PC-3 (cell line): ENCODE data around the gene TMEM106C. TPM values are rescaled to one million over a fixed set of nuclear protein-coding genes. Genes with fewer than 3 reads are reported as not detected.
A peak's percentile ranks its signal among the peaks of the same experiment; 100 is the strongest.

Experiments used
- ATAC-seq: fragments of 200-7000 bp; cut with Tn5 transposase; 2 replicates; pipeline ENCODE4 v1.9.1; 2020; ENCODE audit warnings: mild to moderate bottlenecking, moderate library complexity
- BruUV-seq: library from RNA; stranded (reverse); fragments of 400-500 nt; replicated peaks from 2 replicates; lab custom pipeline; 2021; lab: Mats Ljungman, UMichigan
- CTCF ChIA-PET: fragments of 300-600 bp; sonication (Branson Sonifier 250); formaldehyde crosslinking; loops from one replicate; lab custom pipeline; 2022; ENCODE audit warnings: antibody characterized with exemption; lab: Charles Lee
- POLR2A ChIA-PET: fragments of 300-600 bp; sonication (Branson Sonifier 250); formaldehyde crosslinking; loops from one replicate; lab custom pipeline; 2022; ENCODE audit warnings: antibody characterized with exemption; ENCODE audit not compliant: unreplicated experiment; lab: Charles Lee
- DNase-seq: peaks from one replicate; pipeline ENCODE4 v3.0.0-alpha.2; 2015
- H2AFZ ChIP-seq: fragments of 300-600 bp; sonication (generic); 2 replicates; pipeline ENCODE4 v1.6.0; 2016; ENCODE audit warnings: antibody characterized with exemption, low read length
- H3F3A ChIP-seq: fragments of 300-600 bp; sonication (generic); one replicate; pipeline ENCODE4 v1.6.0; 2017; ENCODE audit warnings: antibody characterized with exemption, low read length, control low read depth, mild to moderate bottlenecking; ENCODE audit not compliant: unreplicated experiment
- H3K27ac ChIP-seq: fragments of 300-600 bp; sonication (generic); 2 replicates; pipeline ENCODE4 v1.5.1; 2016; ENCODE audit warnings: mild to moderate bottlenecking, low read length
- H3K27me3 ChIP-seq: fragments of 300-600 bp; sonication (generic); 2 replicates; pipeline ENCODE4 v1.6.1; 2016; ENCODE audit warnings: low read length, mixed read lengths
- H3K36me3 ChIP-seq: fragments of 300-600 bp; sonication (generic); 2 replicates; pipeline ENCODE4 v1.6.1; 2016; ENCODE audit warnings: low read depth, mixed run types, low read length, mixed read lengths
- H3K4me1 ChIP-seq: fragments of 300-600 bp; sonication (generic); 2 replicates; pipeline ENCODE4 v1.5.1; 2016; ENCODE audit warnings: low read length; ENCODE audit not compliant: insufficient read depth
- H3K4me2 ChIP-seq: fragments of 300-600 bp; sonication (generic); 2 replicates; pipeline ENCODE4 v1.6.0; 2016; ENCODE audit warnings: low read length
- H3K4me3 ChIP-seq: fragments of 300-600 bp; sonication (generic); 2 replicates; pipeline ENCODE4 v1.5.1; 2016; ENCODE audit warnings: mild to moderate bottlenecking, low read length, mixed read lengths
- H3K79me2 ChIP-seq: fragments of 300-600 bp; sonication (generic); 2 replicates; pipeline ENCODE4 v1.6.1; 2017; ENCODE audit warnings: low read length, mixed read lengths
- H3K9ac ChIP-seq: fragments of 300-600 bp; sonication (generic); 2 replicates; pipeline ENCODE4 v1.6.0; 2016; ENCODE audit warnings: mild to moderate bottlenecking, low read length
- H3K9me2 ChIP-seq: fragments of 300-600 bp; sonication (generic); replicated peaks from 2 replicates; pipeline ENCODE4 v1.6.1; 2016; ENCODE audit warnings: mixed run types, low read length, mixed read lengths
- H3K9me3 ChIP-seq: fragments of 300-600 bp; sonication (generic); 2 replicates; pipeline ENCODE4 v1.6.1; 2016; ENCODE audit warnings: low read length, mixed read lengths
- H4K20me1 ChIP-seq: fragments of 300-600 bp; sonication (generic); 2 replicates; pipeline ENCODE4 v1.6.1; 2016; ENCODE audit warnings: low read length, mixed read lengths
- EZH2 ChIP-seq: fragments of 300-600 bp; sonication (generic); IDR thresholded peaks from one replicate; pipeline ENCODE4 v1.6.1; 2017; ENCODE audit warnings: antibody characterized with exemption, mild to moderate bottlenecking, low read length; ENCODE audit not compliant: unreplicated experiment
- EZH2phosphoT487 ChIP-seq: fragments of 300-600 bp; sonication (generic); IDR thresholded peaks from 2 replicates; pipeline ENCODE4 v1.6.1; 2018; ENCODE audit warnings: mild to moderate bottlenecking, antibody characterized with exemption, low read length, borderline replicate concordance
- intact Hi-C: fragments of 100-400 bp; cut with micrococcal nuclease; formaldehyde crosslinking; loops from 2 replicates; pipeline ENCODE4 v1.9.0; 2023
- total RNA-seq: library from RNA; depleted of rRNA; stranded (reverse); fragments of >200 nt; gene quantifications from 2 replicates; pipeline ENCODE4 v1.2.3, GENCODE V29; 2014
- TF ChIP-seq, protein P1 (sequence below): fragments of 300-600 bp; sonication (generic); conservative IDR thresholded peaks from 2 replicates; pipeline ENCODE4 v1.5.1; 2017; ENCODE audit warnings: antibody characterized with exemption, low read depth, mild to moderate bottlenecking, low read length

Gene TMEM106C
- total RNA-seq, 1 experiment from 2014 or later, result 166 TPM

DNA sequence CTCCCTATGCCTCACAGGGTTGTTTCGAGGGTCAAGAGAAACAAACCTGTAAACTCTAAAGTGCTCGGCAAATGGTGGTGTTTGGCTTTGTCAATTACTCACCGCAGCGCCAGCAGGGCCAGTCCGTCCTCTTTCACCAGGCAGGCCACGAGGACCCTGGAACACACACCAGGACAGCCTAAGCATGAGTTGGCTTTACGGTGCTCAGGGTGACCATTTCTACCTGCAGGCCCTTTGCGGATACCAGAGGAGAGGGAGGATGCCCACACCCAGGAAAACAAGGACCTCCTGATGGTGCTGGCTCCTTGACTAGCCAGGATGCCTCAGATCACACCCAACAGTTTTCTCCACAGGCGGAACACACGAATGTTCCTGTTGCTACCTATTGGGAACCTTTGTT is 29.4 kb downstream of the TMEM106C start:
- no peaks in the 10 kb centered on the region for H3K36me3 ChIP-seq
- no peaks in the 10 kb centered on the region for H3K27me3 ChIP-seq
- H2AFZ ChIP-seq, result no peak overlapping the region
- BruUV-seq, result no TSS peak
- DNase-seq (no peak), ATAC-seq (no peak)
- no peak overlapping the region for H3K4me2 ChIP-seq
- ChIA-PET CTCF (no interaction called here), POLR2A (no interaction called here)
- no peak for TF ChIP-seq EZH2phosphoT487
- TF ChIP-seq, protein P1, sequence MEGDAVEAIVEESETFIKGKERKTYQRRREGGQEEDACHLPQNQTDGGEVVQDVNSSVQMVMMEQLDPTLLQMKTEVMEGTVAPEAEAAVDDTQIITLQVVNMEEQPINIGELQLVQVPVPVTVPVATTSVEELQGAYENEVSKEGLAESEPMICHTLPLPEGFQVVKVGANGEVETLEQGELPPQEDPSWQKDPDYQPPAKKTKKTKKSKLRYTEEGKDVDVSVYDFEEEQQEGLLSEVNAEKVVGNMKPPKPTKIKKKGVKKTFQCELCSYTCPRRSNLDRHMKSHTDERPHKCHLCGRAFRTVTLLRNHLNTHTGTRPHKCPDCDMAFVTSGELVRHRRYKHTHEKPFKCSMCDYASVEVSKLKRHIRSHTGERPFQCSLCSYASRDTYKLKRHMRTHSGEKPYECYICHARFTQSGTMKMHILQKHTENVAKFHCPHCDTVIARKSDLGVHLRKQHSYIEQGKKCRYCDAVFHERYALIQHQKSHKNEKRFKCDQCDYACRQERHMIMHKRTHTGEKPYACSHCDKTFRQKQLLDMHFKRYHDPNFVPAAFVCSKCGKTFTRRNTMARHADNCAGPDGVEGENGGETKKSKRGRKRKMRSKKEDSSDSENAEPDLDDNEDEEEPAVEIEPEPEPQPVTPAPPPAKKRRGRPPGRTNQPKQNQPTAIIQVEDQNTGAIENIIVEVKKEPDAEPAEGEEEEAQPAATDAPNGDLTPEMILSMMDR, result no peak
- no peaks in the 10 kb centered on the region for H3K9me2 ChIP-seq
- peaks cover 23% of the 10 kb centered on the region for H3K4me1 ChIP-seq
- intact Hi-C loops, result no loop called here
- no peak overlapping the region for H3K27ac ChIP-seq
- H3K9ac ChIP-seq, result no peak overlapping the region
- no peaks in the 10 kb centered on the region for H3K79me2 ChIP-seq
- H3K9me3 ChIP-seq, result no peaks in the 10 kb centered on the region
- H3K4me3 ChIP-seq, result no peak overlapping the region
- H3F3A ChIP-seq, result no peaks in the 10 kb centered on the region
- no peaks in the 10 kb centered on the region for H4K20me1 ChIP-seq

DNA sequence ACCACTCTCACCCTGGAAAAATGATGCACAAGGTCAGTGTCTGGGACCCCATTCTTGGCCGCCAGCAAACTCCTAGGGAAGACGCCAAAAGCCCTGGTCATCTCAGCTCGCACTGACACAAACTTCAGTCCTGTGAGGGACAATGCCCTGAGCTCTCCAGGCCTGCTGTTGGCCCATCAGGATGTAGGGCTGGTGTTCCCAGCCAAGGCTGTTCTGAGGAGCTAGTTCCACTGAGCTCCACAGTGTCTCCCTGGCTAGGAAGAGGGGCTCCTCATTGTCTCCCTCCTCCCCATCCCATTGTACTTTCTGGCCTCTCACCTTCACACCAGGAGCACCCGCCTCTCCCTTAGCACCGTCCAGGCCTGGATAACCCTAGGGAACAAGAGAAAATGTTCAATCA is 30.1 kb downstream of the TMEM106C start:
- BruUV-seq, result no TSS peak
- Histone ChIP-seq H2AFZ (no peak overlapping the region), H3K79me2 (no peaks in the 10 kb centered on the region), H3K27me3 (no peaks in the 10 kb centered on the region), H3F3A (no peaks in the 10 kb centered on the region), H3K36me3 (no peaks in the 10 kb centered on the region), H3K4me1 (peaks cover 25% of the 10 kb centered on the region), H3K9ac (no peak overlapping the region), H4K20me1 (no peaks in the 10 kb centered on the region), H3K9me3 (no peaks in the 10 kb centered on the region), H3K4me3 (no peak overlapping the region), H3K9me2 (no peaks in the 10 kb centered on the region), H3K4me2 (no peak overlapping the region), H3K27ac (no peak overlapping the region)
- DNase-seq, result no peak
- ATAC-seq, result no peak
- intact Hi-C loops, result no loop called here
- POLR2A ChIA-PET, result no interaction called here
- CTCF ChIA-PET, result no interaction called here
- no peak for TF ChIP-seq EZH2
- TF ChIP-seq, protein P1, result no peak
- TF ChIP-seq EZH2phosphoT487, result no peak

DNA sequence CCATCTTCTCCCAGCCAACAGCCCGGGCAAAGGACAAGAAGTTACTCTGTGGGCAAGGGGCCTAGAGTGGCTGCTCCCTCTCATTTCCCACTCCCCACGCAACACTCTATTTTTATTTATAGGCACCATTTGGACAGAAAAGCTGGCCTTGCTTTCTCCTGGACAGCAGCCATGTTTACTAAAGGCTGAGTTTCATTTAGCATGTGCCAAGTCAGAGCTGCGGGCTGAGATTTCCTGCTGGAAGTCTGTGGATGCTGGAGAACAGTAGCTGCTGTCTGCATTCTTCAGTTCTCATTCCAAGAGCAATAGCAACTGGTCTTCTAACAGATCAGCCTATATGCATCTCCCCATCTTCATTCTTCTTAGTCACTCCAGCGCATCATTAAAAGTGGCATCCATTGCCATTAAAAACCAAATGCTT is 32.6 kb downstream of the TMEM106C start:
- H3K9me2 ChIP-seq, result no peaks in the 10 kb centered on the region
- no TSS peak for BruUV-seq
- H3F3A ChIP-seq, result no peaks in the 10 kb centered on the region
- no peaks in the 10 kb centered on the region for H3K36me3 ChIP-seq
- no peak overlapping the region for H3K27ac ChIP-seq
- H4K20me1 ChIP-seq, result no peaks in the 10 kb centered on the region
- H3K4me3 ChIP-seq, result no peak overlapping the region
- no peaks in the 10 kb centered on the region for H3K27me3 ChIP-seq
- intact Hi-C loops, result no loop called here
- DNase-seq (peak; percentile 60), ATAC-seq (peak; percentile 41)
- no peak overlapping the region for H3K9ac ChIP-seq
- no peaks in the 10 kb centered on the region for H3K9me3 ChIP-seq
- 0 out of 2 replicates have a peak overlapping the region, but pooled peaks have one; percentile 12 for H3K4me2 ChIP-seq
- H3K79me2 ChIP-seq, result no peaks in the 10 kb centered on the region
- ChIA-PET CTCF (no interaction called here), POLR2A (no interaction called here)
- H3K4me1 ChIP-seq, result peaks cover 30% of the 10 kb centered on the region
- H2AFZ ChIP-seq, result no peak overlapping the region
- TF ChIP-seq, protein P1, result no peak
- TF ChIP-seq EZH2phosphoT487 (no peak), EZH2 (no peak)
